ENCODE data around the gene FRYL.

FRYL gene

GRCh38 chr4:48661391-48661790 is 118.7 kb downstream of the FRYL start:
- Histone ChIP-seq H3K27ac (replicated peaks) (no peak overlapping the region), H3K4me3 (replicated peaks; ENCODE audit: insufficient read depth, low read length) (no peak overlapping the region), H3K27me3 (ENCODE audit: insufficient read depth, poor library complexity, severe bottlenecking) (no peaks in the 10 kb centered on the region)
- TF ChIP-seq SPI1 (IDR thresholded peaks at IDR 0.05; ENCODE audit: borderline replicate concordance, low read depth) = no peak
- TF ChIP-seq, protein P1, sequence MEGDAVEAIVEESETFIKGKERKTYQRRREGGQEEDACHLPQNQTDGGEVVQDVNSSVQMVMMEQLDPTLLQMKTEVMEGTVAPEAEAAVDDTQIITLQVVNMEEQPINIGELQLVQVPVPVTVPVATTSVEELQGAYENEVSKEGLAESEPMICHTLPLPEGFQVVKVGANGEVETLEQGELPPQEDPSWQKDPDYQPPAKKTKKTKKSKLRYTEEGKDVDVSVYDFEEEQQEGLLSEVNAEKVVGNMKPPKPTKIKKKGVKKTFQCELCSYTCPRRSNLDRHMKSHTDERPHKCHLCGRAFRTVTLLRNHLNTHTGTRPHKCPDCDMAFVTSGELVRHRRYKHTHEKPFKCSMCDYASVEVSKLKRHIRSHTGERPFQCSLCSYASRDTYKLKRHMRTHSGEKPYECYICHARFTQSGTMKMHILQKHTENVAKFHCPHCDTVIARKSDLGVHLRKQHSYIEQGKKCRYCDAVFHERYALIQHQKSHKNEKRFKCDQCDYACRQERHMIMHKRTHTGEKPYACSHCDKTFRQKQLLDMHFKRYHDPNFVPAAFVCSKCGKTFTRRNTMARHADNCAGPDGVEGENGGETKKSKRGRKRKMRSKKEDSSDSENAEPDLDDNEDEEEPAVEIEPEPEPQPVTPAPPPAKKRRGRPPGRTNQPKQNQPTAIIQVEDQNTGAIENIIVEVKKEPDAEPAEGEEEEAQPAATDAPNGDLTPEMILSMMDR (IDR thresholded peaks at IDR 0.05; ENCODE audit: insufficient read depth, low read length) = no peak
- TF ChIP-seq POLR2AphosphoS5 (IDR thresholded peaks at IDR 0.05; ENCODE audit: low read depth) = no peak
- no peak for TF ChIP-seq REST (IDR thresholded peaks at IDR 0.05; ENCODE audit: insufficient replicate concordance, low read depth)
- TF ChIP-seq GABPA (IDR thresholded peaks at IDR 0.05; ENCODE audit: low read depth) = no peak
- no peak for DNase-seq (ENCODE audit: low read depth in 1 of 2, low spot score in 1 of 2)

GRCh38 chr4:48660347-48660746 is 119.7 kb downstream of the FRYL start:
- no peak for DNase-seq (ENCODE audit: low read depth in 1 of 2, low spot score in 1 of 2)
- Histone ChIP-seq H3K27me3 (ENCODE audit: insufficient read depth, poor library complexity, severe bottlenecking) (no peaks in the 10 kb centered on the region), H3K4me3 (replicated peaks; ENCODE audit: insufficient read depth, low read length) (no peak overlapping the region), H3K27ac (replicated peaks) (no peak overlapping the region)
- TF ChIP-seq REST (IDR thresholded peaks at IDR 0.05; ENCODE audit: insufficient replicate concordance, low read depth) = no peak
- TF ChIP-seq GABPA (IDR thresholded peaks at IDR 0.05; ENCODE audit: low read depth) = no peak

- TF ChIP-seq GABPA (IDR thresholded peaks at IDR 0.05; ENCODE audit: low read depth) (no peak), SPI1 (IDR thresholded peaks at IDR 0.05; ENCODE audit: borderline replicate concordance, low read depth) (no peak)
- TF ChIP-seq, protein P1 (IDR thresholded peaks at IDR 0.05; ENCODE audit: insufficient read depth, low read length) = no peak
- no peak overlapping the region for H3K4me3 ChIP-seq (replicated peaks; ENCODE audit: insufficient read depth, low read length)
- no peaks in the 10 kb centered on the region for H3K27me3 ChIP-seq (ENCODE audit: insufficient read depth, poor library complexity, severe bottlenecking)
- DNase-seq (ENCODE audit: low read depth in 1 of 2, low spot score in 1 of 2) = no peak
- H3K27ac ChIP-seq (replicated peaks) = no peak overlapping the region
These were observed 125.9 kb downstream of the FRYL start for GRCh38 chr4:48654015-48654664.

- H3K4me3 ChIP-seq (replicated peaks; ENCODE audit: insufficient read depth, low read length) = no peak overlapping the region
- no peak overlapping the region for H3K27ac ChIP-seq (replicated peaks)
- DNase-seq (ENCODE audit: low read depth in 1 of 2, low spot score in 1 of 2) = peak in 1 of 2 experiments; percentile 10
- TF ChIP-seq, protein P1 (IDR thresholded peaks at IDR 0.05; ENCODE audit: insufficient read depth, low read length) = no peak
- TF ChIP-seq POLR2AphosphoS5 (IDR thresholded peaks at IDR 0.05; ENCODE audit: low read depth) (no peak), SPI1 (IDR thresholded peaks at IDR 0.05; ENCODE audit: borderline replicate concordance, low read depth) (no peak), GABPA (IDR thresholded peaks at IDR 0.05; ENCODE audit: low read depth) (no peak), REST (IDR thresholded peaks at IDR 0.05; ENCODE audit: insufficient replicate concordance, low read depth) (no peak)
- H3K27me3 ChIP-seq (ENCODE audit: insufficient read depth, poor library complexity, severe bottlenecking) = no peaks in the 10 kb centered on the region
These were observed 126.7 kb downstream of the FRYL start for GRCh38 chr4:48653217-48654014.
